IMR-90 (cell line): Measurements from ENCODE around the gene YPEL2. TPM values are rescaled to one million over a fixed set of nuclear protein-coding genes. Genes with fewer than 3 reads are reported as not detected.

Experiments used
- ATAC-seq: fragments of 200-7000 bp; cut with Tn5 transposase; 2 replicates; pipeline ENCODE4 v1.9.1; 2020; ENCODE audit warnings: low read depth, mild to moderate bottlenecking, moderate library complexity
- BruUV-seq: library from RNA; stranded (reverse); fragments of 400-500 nt; replicated peaks from 2 replicates; lab custom pipeline; 2021; lab: Mats Ljungman, UMichigan
- CTCF ChIA-PET: fragments of 300-600 bp; formaldehyde crosslinking; extraction: SDS; loops from one replicate; lab custom pipeline; 2021; ENCODE audit warnings: antibody characterized with exemption; lab: Yijun Ruan, JAX
- POLR2A ChIA-PET: fragments of 300-600 bp; sonication (Branson Sonifier 250); formaldehyde crosslinking; loops from one replicate; lab custom pipeline; 2022; ENCODE audit warnings: antibody characterized with exemption; ENCODE audit not compliant: unreplicated experiment; lab: Charles Lee
- DNase-seq: peaks from one replicate; pipeline ENCODE4 v3.0.0; 2013
- H2AFZ ChIP-seq: replicated peaks from 2 replicates; pipeline ENCODE3; 2013; ENCODE audit warnings: low read length, mild to moderate bottlenecking; ENCODE audit not compliant: poor library complexity
- H2AK5ac ChIP-seq: 2 replicates; pipeline ENCODE4 v1.6.1; 2013; ENCODE audit warnings: low read depth, low read length, inconsistent platforms
- H2AK9ac ChIP-seq: replicated peaks from 2 replicates; pipeline ENCODE3; 2013; ENCODE audit warnings: mild to moderate bottlenecking, low read depth, low read length, moderate library complexity; ENCODE audit not compliant: poor library complexity
- H2BK120ac ChIP-seq: 2 replicates; pipeline ENCODE4 v1.6.1; 2013; ENCODE audit warnings: low read depth, low read length, inconsistent platforms
- H2BK15ac ChIP-seq: 3 replicates; pipeline ENCODE4 v1.6.1; 2013; ENCODE audit warnings: low read depth, low read length, inconsistent platforms
- H2BK20ac ChIP-seq: 2 replicates; pipeline ENCODE4 v1.6.1; 2013; ENCODE audit warnings: low read depth, mild to moderate bottlenecking, inconsistent platforms, low read length, moderate library complexity
- H2BK5ac ChIP-seq: 2 replicates; pipeline ENCODE4 v1.6.1; 2013; ENCODE audit warnings: mild to moderate bottlenecking, low read depth, low read length, inconsistent platforms; ENCODE audit not compliant: poor library complexity, severe bottlenecking
- H3K14ac ChIP-seq: replicated peaks from 2 replicates; pipeline ENCODE4 v1.6.1; 2013; ENCODE audit warnings: low read depth, low read length, inconsistent platforms
- H3K18ac ChIP-seq: 2 replicates; pipeline ENCODE4 v1.6.1; 2013; ENCODE audit warnings: low read depth, low read length, control low read depth
- H3K23ac ChIP-seq: 2 replicates; pipeline ENCODE4 v1.6.1; 2013; ENCODE audit warnings: low read depth, low read length, inconsistent platforms
- H3K27ac ChIP-seq: 2 replicates; pipeline ENCODE4 v1.5.1; 2013; ENCODE audit warnings: mild to moderate bottlenecking, control low read depth, low read length; ENCODE audit not compliant: insufficient read depth
- H3K27me3 ChIP-seq: 2 replicates; pipeline ENCODE4 v1.6.1; 2013; ENCODE audit warnings: low read length; ENCODE audit not compliant: control insufficient read depth, insufficient read depth
- H3K36me3 ChIP-seq: 2 replicates; pipeline ENCODE4 v1.6.1; 2013; ENCODE audit warnings: low read length, mixed read lengths; ENCODE audit not compliant: control insufficient read depth, insufficient read depth
- H3K4ac ChIP-seq: 2 replicates; pipeline ENCODE4 v1.6.1; 2013; ENCODE audit warnings: low read depth, low read length, inconsistent platforms
- H3K4me1 ChIP-seq: 2 replicates; pipeline ENCODE4 v1.6.1; 2013; ENCODE audit warnings: low read length, mixed read lengths; ENCODE audit not compliant: control insufficient read depth, insufficient read depth
- H3K4me2 ChIP-seq: 2 replicates; pipeline ENCODE4 v1.6.1; 2013; ENCODE audit warnings: low read depth, mild to moderate bottlenecking, control low read depth, low read length, moderate library complexity
- H3K4me3 ChIP-seq: 2 replicates; pipeline ENCODE4 v1.5.1; 2013; ENCODE audit warnings: low read depth, mild to moderate bottlenecking, control low read depth, low read length, moderate library complexity; ENCODE audit not compliant: insufficient read depth
- H3K56ac ChIP-seq: 2 replicates; pipeline ENCODE4 v1.6.1; 2013; ENCODE audit warnings: low read length, inconsistent platforms; ENCODE audit not compliant: insufficient read depth; ENCODE audit errors: extremely low read depth
- H3K79me1 ChIP-seq, 2 experiments: 2 replicates each; pipeline ENCODE4 v1.6.1; 2013; ENCODE audit warnings: low read length in 2 of 2, inconsistent platforms in 1 of 2, low read depth in 1 of 2
- H3K9ac ChIP-seq: 2 replicates; pipeline ENCODE4 v1.6.1; 2013; ENCODE audit warnings: low read depth, low read length, control low read depth
- H3K9me1 ChIP-seq: 2 replicates; pipeline ENCODE4 v1.6.1; 2013; ENCODE audit warnings: low read length, inconsistent platforms; ENCODE audit not compliant: insufficient read depth
- H3K9me3 ChIP-seq: 2 replicates; pipeline ENCODE4 v1.6.1; 2013; ENCODE audit warnings: low read length; ENCODE audit not compliant: control insufficient read depth, insufficient read depth
- H4K20me1 ChIP-seq: 2 replicates; pipeline ENCODE4 v1.6.1; 2013; ENCODE audit warnings: low read length, inconsistent platforms; ENCODE audit not compliant: insufficient read depth
- H4K5ac ChIP-seq: 2 replicates; pipeline ENCODE4 v1.6.1; 2013; ENCODE audit warnings: mild to moderate bottlenecking, low read depth, low read length, control low read depth
- H4K8ac ChIP-seq, 2 experiments: 2 replicates each; pipeline ENCODE4 v1.6.1; 2013; ENCODE audit warnings: low read depth in 2 of 2, low read length in 2 of 2, control low read depth in 1 of 2, inconsistent platforms in 1 of 2
- H4K91ac ChIP-seq: 2 replicates; pipeline ENCODE4 v1.6.1; 2013; ENCODE audit warnings: low read depth, low read length, inconsistent platforms; ENCODE audit not compliant: insufficient read depth
- BHLHE40 ChIP-seq: fragments of 150-350 bp; IDR thresholded peaks from 2 replicates; pipeline ENCODE4 v1.6.1; 2016; ENCODE audit warnings: mild to moderate bottlenecking, low read depth, low read length
- CHD1 ChIP-seq: IDR thresholded peaks from 2 replicates; pipeline ENCODE4 v1.6.1; 2012; ENCODE audit warnings: low read depth, low read length, improper control_type of control experiment
- CTCF ChIP-seq: conservative IDR thresholded peaks from 2 replicates; pipeline ENCODE4 v1.5.1; 2012; ENCODE audit warnings: mild to moderate bottlenecking, low read depth, low read length, improper control_type of control experiment
- ELK1 ChIP-seq: fragments of 150-350 bp; IDR thresholded peaks from 2 replicates; pipeline ENCODE4 v1.6.1; 2016; ENCODE audit warnings: low read depth, mild to moderate bottlenecking, low read length, moderate library complexity, borderline replicate concordance
- FOS ChIP-seq: fragments of 150-350 bp; IDR thresholded peaks from 2 replicates; pipeline ENCODE4 v1.6.1; 2016; ENCODE audit warnings: low read depth, low read length
- MAFK ChIP-seq: IDR thresholded peaks from 2 replicates; pipeline ENCODE4 v1.6.1; 2012; ENCODE audit warnings: low read depth, low read length, improper control_type of control experiment
- MAZ ChIP-seq: IDR thresholded peaks from 2 replicates; pipeline ENCODE4 v1.6.1; 2012; ENCODE audit warnings: low read depth, mild to moderate bottlenecking, low read length, improper control_type of control experiment, moderate library complexity, borderline replicate concordance
- MXI1 ChIP-seq: IDR thresholded peaks from 2 replicates; pipeline ENCODE4 v1.6.1; 2012; ENCODE audit warnings: low read depth, mild to moderate bottlenecking, low read length, moderate library complexity, borderline replicate concordance
- NFE2L2 ChIP-seq: fragments of 150-350 bp; IDR thresholded peaks from 2 replicates; pipeline ENCODE4 v1.6.1; 2016; ENCODE audit warnings: low read depth, mild to moderate bottlenecking, low read length
- POLR2A ChIP-seq: IDR thresholded peaks from 2 replicates; pipeline ENCODE4 v1.6.1; 2012; ENCODE audit warnings: mild to moderate bottlenecking, low read depth, low read length
- RAD21 ChIP-seq: IDR thresholded peaks from 2 replicates; pipeline ENCODE4 v1.6.1; 2012; ENCODE audit warnings: low read length, improper control_type of control experiment
- RCOR1 ChIP-seq: IDR thresholded peaks from 2 replicates; pipeline ENCODE4 v1.6.1; 2012; ENCODE audit warnings: mild to moderate bottlenecking, low read length, improper control_type of control experiment; ENCODE audit not compliant: insufficient replicate concordance
- RFX5 ChIP-seq: IDR thresholded peaks from 2 replicates; pipeline ENCODE4 v1.8.0; 2012; ENCODE audit warnings: low read depth, mild to moderate bottlenecking, low read length, moderate library complexity
- SMC3 ChIP-seq: fragments of 150-350 bp; IDR thresholded peaks from 2 replicates; pipeline ENCODE4 v1.6.1; 2016; ENCODE audit warnings: low read depth, mild to moderate bottlenecking, antibody characterized with exemption, low read length, moderate library complexity
- USF2 ChIP-seq: fragments of 150-350 bp; IDR thresholded peaks from 2 replicates; pipeline ENCODE4 v1.6.1; 2017; ENCODE audit warnings: mild to moderate bottlenecking, antibody characterized with exemption, low read length, low read depth
- WGBS, 2 experiments: methylation state at CpG; one replicate each; pipeline versions ENCODE4 v1.1.5 to v1.1.7; 2013; ENCODE audit warnings: missing lambda C conversion rate in 2 of 2; ENCODE audit not compliant: insufficient read length in 1 of 2; ENCODE audit errors: extremely low coverage in 2 of 2; 5-methylcytosine and 5-hydroxymethylcytosine counted together
- dilution Hi-C: fragments of 300-500 bp; cut with HindIII; formaldehyde crosslinking; loops from one replicate; pipeline ENCODE4 v1.14.3; 2018; ENCODE audit warnings: low sequenced_read_pairs; ENCODE audit not compliant: unreplicated experiment
- in situ Hi-C: fragments of 300-500 bp; cut with MboI; formaldehyde crosslinking; loops from 3 replicates; pipeline ENCODE4 v1.14.3; 2019; ENCODE audit warnings: low sequenced_read_pairs, inconsistent platforms, mixed read lengths
- intact Hi-C: fragments of 100-400 bp; cut with micrococcal nuclease; formaldehyde crosslinking; loops from 2 replicates; pipeline ENCODE4 v1.10.0; 2022
- polyA plus RNA-seq, 3 experiments: library from polyadenylated mRNA; depleted of rRNA; stranded (reverse); fragments of >200 nt; gene quantifications; 2 replicates each; pipeline ENCODE4 v1.2.3, GENCODE V29; 2012; ENCODE audit warnings: low replicate concordance in 1 of 3
- total RNA-seq: library from RNA; depleted of rRNA; stranded (reverse); fragments of >200 nt; gene quantifications from 2 replicates; pipeline ENCODE4 v1.2.3, GENCODE V29; 2012

The YPEL2 gene
- total and polyA plus RNA-seq, 2 of the 4 experiments (the other 2 are of a cell fraction) = 2.3 to 3.4 TPM

- POLR2A ChIA-PET = no interaction called here
- H3K9ac ChIP-seq = no peak overlapping the region
- H3K14ac ChIP-seq = 0 out of 2 replicates have a peak overlapping the region, but pooled peaks have one; percentile 38
- H4K91ac ChIP-seq = no peak overlapping the region
- peaks cover 34% of the 10 kb centered on the region for H3K4me1 ChIP-seq
- intact Hi-C loops = no loop called here
- peak overlapping the region; percentile 36; the same call in 1 of the 2 replicates for H2BK20ac ChIP-seq
- in situ Hi-C loops = no loop called here
- BruUV-seq = no TSS peak
- no peak overlapping the region for H3K4me3 ChIP-seq
- H3K18ac ChIP-seq = 0 out of 2 replicates have a peak overlapping the region, but pooled peaks have one; percentile 21
- no peak overlapping the region for H4K5ac ChIP-seq
- H2BK15ac ChIP-seq = no peak overlapping the region; the same call in 2 of the 3 replicates
- peaks cover 0 to 4% of the 10 kb centered on the region in 2 experiments; a peak in 1 of 4 replicates for H3K79me1 ChIP-seq
- WGBS, 2 experiments = 76% methylated on average over 7 of the region's 7 CpGs; no CpG with 5 or more reads in 1 of the 2 experiments
- no peaks in the 10 kb centered on the region for H3K9me3 ChIP-seq
- H3K23ac ChIP-seq = peak overlapping the region; percentile 46; the same call in 1 of the 2 replicates
- no peak overlapping the region for H4K8ac ChIP-seq
- dilution Hi-C loops = no loop called here
- H2BK120ac ChIP-seq = 0 out of 2 replicates have a peak overlapping the region, but pooled peaks have one; percentile 16
- H3K4ac ChIP-seq = no peak overlapping the region
- ATAC-seq = no peak
- H3K56ac ChIP-seq = no peak overlapping the region
- no peak overlapping the region for H2AK9ac ChIP-seq
- no peak overlapping the region for H3K4me2 ChIP-seq
- no peak overlapping the region for H2AK5ac ChIP-seq
- H3K27ac ChIP-seq = no peak overlapping the region
- H2AFZ ChIP-seq = no peak overlapping the region
- H3K27me3 ChIP-seq = no peaks in the 10 kb centered on the region
- H3K36me3 ChIP-seq = no peaks in the 10 kb centered on the region
- DNase-seq = no peak
- CTCF ChIA-PET = no interaction called here
- H4K20me1 ChIP-seq = no peaks in the 10 kb centered on the region
- no peak overlapping the region for H2BK5ac ChIP-seq
- peaks cover 3% of the 10 kb centered on the region for H3K9me1 ChIP-seq
- TF ChIP-seq NFE2L2 (no peak), RCOR1 (no peak), ELK1 (no peak), USF2 (no peak), SMC3 (no peak), POLR2A (no peak), MAFK (no peak), MXI1 (no peak), RAD21 (no peak), CHD1 (no peak), FOS (no peak), CTCF (no peak), MAZ (no peak), RFX5 (no peak), BHLHE40 (no peak)
Observed at GRCh38 chr17:59368218-59368857, 36.9 kb downstream of the YPEL2 start.
